ENCODE data around the gene ZCCHC17.

The ZCCHC17 gene

DNA sequence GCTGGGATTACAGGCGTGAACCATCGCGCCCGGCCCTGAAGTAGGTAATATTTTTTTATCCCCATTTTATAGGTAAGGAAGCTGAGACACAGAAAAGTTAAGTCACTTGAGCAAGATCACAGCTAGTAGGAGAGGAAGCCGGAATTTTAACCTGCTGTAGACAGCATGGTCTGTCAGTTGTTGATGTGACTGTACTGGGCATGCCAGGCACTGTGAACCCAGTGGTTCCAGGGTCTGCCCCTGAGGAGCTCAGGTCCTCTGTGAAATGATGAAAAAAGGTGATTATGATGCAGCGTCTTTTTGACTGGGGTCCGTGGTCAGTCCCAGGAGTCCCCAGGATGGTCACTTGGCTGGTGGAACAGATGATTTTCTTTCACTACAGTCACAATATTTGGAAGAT lies 92.8 kb downstream of the ZCCHC17 start:
- no peak for DNase-seq

GRCh38 chr1:31390071-31390470 lies 93.2 kb downstream of the ZCCHC17 start:
- DNase-seq, result no peak

DNA sequence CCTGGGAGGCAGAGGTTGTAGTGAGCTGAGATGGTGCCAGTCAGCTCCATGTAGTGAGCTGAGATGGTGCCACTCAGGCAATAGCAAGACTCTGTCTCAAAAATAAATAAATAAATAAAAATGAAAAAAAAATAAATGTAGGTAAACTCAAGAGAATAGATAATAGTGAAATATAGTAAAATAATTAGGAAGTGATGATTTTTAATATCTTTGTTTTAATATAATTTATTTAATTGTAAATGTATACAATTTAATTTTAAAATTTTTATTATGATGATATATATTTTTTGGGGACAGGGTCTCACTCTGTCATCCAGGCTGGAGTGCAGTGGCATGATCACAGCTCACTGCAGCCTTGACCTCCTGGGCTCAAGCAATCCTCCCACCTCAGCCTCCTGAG lies 96.6 kb downstream of the ZCCHC17 start:
- DNase-seq, result no peak

DNA sequence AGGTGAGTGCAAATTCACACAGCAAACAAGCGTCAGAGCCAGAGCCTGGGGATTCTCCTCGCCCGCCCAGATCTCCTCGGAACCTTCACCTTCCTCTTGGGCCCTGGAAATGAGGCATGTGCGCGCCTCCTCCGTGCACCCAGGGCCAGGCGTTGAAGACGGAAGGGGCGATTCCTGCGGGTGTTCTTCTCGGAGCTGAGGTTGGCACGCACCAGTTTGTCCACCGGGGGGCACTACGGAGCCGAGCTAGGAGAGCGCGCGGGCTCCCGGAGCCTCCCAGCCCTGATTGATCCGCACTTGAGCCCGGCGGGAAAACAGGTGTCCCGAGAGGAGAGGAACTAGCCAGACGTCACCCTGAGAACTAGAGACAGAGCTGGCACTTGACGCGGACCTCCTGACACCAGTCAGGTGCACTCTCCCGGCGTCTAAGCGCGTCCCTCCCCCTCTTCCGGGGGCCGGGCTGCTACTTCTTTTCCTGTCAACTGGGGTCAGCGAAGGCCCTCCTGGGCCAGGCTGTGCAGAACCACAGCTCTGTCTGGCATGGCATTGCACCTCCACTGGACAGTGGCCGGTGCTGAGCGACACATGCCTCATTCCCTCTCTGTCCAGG lies 97.9 kb downstream of the ZCCHC17 start:
- DNase-seq, result peak in 50 of 51 donors; percentile 9 to 85 (median 63)

DNA sequence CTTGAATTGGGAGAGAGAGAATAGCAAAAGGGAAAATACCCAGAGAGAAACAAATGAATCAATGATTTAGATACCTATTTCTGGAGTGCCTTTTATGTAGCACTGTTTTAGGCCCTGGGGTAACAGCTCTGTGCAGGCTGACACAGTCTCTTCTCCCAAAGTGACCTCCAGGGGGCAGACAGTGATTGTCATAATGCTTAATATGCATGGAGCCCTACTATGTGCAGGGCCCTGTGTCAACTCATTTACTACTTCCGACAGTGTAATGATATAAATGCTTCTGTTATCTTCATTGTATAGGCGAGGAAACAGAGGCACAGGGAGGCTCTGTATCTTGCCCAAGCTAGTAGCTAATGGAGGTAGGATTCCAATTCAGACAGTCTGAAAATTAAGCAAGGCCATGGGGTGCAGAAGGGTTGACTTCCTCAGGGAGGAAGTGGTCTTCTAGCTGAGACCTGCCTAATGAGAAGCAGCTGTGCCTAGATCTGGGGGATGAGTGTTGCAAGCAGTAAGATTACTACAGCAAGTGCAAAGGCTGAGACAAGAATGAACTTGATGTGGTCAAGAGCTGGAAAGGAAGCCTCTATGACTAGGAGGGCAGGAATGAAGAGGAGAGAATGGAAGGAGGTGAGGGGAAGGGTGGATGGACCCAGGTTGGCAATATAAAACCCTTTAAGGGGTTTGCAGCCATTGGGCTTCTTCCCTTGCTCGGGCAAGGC lies 100.0 kb downstream of the ZCCHC17 start:
- DNase-seq, result no peak

- DNase-seq, result no peak
Measured at GRCh38 chr1:31397360-31398095, 100.7 kb downstream of the ZCCHC17 start.

DNA sequence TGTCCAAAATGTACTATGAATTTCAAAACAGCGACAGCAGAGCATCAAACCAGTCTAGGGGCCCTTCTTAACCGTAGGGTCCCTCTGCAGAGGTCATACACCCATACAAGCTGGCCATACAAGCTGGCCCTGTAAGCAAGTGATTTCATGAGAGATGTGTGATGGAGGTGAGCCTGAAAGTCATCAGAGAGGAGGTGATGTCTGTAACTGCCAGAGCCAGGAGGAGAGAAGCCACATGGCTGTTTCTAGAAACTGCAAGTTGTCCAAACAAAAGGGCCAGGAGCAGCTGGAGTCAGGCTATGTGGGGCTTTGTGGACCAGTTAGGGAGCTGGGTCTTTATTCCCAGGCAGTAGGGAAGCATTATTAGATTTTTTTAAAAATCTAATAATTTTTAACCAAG lies 101.4 kb downstream of the ZCCHC17 start:
- DNase-seq, result no peak

GRCh38 chr1:31399976-31400375 lies 103.1 kb downstream of the ZCCHC17 start:
- DNase-seq, result no peak

DNA sequence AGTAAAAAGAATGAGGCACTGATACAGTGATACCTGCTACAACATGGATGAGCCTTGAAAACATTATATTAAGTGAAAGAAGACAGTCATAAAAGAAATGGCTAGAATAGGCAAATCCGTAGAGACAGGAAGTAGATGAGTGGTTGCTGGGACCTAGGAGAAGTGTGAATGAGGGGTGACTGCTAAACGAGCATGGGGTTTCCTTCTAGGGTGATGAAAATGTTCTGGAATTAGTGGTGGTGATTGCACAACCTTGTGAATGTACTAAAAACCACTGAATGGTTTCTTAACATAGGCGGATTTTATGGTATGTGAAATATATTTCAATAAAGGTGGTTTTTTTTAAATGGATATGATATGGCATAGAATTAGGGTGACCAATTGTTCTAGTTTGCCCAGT lies 103.6 kb downstream of the ZCCHC17 start:
- no peak for DNase-seq

DNA sequence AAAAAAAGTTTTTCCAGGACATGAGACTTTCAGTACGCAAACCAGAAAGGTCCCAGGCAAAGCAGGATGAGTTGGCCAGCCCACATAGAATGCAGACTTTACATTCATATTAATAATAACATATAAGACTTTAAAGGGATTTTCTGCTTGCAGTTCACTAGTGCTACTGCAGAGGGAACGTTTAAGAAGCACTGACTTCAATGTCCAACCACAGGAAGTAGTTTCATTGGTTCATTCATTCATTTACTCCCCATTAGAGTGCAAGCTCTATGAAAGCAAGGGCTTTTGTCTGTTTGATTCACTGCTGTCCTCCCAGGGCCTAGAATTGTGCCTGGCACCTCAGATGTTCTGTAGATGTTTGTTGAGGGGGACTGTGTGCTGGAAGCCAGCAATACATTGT lies 104.4 kb downstream of the ZCCHC17 start:
- no peak for DNase-seq

DNA sequence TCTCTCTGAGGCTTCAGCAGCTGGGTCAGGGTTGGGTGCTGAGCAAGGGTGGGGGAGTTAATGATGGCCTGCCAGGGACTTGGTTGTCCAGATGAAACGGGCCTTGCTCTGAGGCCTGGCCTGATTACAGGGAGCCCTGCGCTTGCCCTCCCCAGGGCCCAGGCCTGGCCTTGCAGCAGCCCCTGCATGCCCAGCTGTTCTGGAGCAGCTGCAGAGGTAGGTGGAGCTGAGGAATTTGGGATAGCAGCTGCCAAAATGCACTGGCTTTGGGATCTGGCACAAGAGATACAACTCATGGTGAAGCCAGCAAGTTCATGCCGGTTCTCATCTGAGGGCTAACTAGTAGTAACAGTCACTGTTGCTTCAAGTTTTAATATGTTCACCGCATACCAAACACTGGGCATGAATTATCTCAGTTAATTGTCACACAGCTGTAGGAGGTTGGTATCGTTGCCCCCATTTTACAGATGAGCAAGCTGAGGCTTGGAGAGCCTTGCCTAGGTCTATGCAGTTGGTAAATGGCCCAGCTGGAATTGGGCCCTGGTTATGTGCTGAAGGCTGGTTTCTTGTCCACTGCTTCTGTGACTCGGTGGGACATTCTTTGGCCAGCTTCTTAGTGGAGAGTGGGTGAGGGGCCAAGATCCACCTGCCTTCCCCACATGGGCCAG lies 108.9 kb downstream of the ZCCHC17 start:
- DNase-seq, result no peak

GRCh38 chr1:31407029-31407626 lies 110.3 kb downstream of the ZCCHC17 start:
- DNase-seq, result no peak

GRCh38 chr1:31408788-31409318 lies 112.0 kb downstream of the ZCCHC17 start:
- DNase-seq, result no peak

GRCh38 chr1:31409946-31410858 lies 113.4 kb downstream of the ZCCHC17 start:
- DNase-seq, result no peak

DNA sequence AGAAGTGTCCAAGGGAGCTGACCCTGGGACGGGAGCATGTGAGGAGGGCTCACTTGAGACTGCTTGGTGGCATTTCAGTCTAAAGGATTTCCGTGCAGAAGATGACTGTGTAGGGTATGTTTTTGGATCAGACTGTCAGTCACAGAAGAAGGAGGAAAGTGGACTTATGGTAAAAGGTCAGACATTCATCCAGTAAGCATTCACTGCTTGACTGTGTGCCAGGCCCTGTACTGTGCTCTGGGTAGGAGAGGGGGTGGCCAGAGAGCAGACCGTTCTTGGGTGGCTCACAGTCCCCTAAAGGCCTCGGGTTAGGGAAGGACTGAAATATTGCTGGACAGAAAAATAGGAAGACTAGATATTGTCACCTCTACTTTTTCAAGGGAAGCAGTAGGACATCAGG lies 114.0 kb downstream of the ZCCHC17 start:
- no peak for DNase-seq

GRCh38 chr1:31412205-31412604 lies 115.4 kb downstream of the ZCCHC17 start:
- no peak for DNase-seq

DNA sequence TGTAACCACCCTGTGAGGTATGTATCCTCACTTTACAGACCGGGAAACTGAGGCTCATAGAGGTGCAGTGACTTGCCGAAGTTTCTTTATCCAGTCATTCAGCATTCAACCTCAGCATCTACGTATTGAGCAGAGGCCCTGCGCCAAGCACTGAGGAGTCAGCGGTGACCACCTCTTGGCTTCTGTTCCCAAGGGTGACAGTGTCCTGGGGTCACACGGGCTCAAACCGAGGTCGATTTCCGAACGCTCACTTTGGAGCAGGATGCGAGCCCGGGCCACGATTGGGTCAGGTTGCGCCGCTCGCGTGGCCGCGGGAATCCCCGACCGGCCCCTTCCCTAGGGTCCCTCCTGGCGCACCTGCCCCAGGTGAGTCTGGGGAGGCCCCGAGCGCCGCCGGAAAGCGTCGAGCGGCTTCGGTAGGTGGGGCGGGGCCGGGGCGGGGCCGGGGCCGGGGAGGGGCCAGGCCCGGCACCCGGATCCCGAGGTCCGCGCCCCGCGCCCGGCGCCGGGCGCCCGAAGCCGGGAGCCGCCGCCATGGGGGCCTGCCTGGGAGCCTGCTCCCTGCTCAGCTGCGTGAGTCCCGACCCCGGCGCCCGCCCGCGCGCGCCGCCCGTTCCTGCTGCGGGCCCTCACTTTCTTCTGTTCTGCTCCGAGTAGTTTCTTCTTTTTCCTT lies 116.0 kb downstream of the ZCCHC17 start, which contains the start of gene SERINC2:
Gene SERINC2, plus strand, starts transcription at position 482 of the 673 bp plus-strand sequence. Its CDS starts 53 bp downstream, at position 535.
- peak in 1 of 51 donors; percentile 9 for DNase-seq

- DNase-seq, result peak in 16 of 51 donors; percentile 1 to 48 (median 16)
Measured at GRCh38 chr1:31413405-31414001, 116.7 kb downstream of the ZCCHC17 start.
